GM21447 (cell line): ENCODE data around the gene TTL.

Experiments used
- ATAC-seq: cut with Tn5 transposase; IDR thresholded peaks from one replicate; pipeline ENCODE4 v1.9.1; 2021; ENCODE audit not compliant: unreplicated experiment

The TTL gene

GRCh38 chr2:112580084-112580483, 98.1 kb downstream of the TTL start:
- ATAC-seq, result no peak

DNA sequence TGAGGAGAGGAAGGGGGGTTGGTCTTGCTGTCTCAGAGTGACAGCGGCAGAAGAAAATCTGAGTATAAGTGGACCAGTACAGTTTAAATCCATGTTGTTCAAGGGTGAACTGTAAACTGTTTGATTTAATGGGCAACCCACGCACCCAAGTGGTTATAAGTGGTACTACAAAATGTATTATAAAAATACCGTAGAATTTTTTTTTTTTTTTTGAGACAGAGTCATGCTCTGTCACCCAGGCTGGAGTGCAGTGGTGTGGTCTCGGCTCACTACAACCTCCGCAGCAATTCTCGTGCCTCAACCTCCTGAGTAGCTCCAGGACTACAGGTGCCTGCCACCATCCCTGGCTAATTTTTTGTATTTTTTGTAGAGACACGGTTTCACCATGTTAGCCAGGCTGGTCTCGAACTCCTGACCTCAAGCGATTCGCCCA, 100.4 kb downstream of the TTL start:
- no peak for ATAC-seq

- no peak for ATAC-seq
These were observed 101.7 kb downstream of the TTL start for GRCh38 chr2:112583497-112584133.

DNA sequence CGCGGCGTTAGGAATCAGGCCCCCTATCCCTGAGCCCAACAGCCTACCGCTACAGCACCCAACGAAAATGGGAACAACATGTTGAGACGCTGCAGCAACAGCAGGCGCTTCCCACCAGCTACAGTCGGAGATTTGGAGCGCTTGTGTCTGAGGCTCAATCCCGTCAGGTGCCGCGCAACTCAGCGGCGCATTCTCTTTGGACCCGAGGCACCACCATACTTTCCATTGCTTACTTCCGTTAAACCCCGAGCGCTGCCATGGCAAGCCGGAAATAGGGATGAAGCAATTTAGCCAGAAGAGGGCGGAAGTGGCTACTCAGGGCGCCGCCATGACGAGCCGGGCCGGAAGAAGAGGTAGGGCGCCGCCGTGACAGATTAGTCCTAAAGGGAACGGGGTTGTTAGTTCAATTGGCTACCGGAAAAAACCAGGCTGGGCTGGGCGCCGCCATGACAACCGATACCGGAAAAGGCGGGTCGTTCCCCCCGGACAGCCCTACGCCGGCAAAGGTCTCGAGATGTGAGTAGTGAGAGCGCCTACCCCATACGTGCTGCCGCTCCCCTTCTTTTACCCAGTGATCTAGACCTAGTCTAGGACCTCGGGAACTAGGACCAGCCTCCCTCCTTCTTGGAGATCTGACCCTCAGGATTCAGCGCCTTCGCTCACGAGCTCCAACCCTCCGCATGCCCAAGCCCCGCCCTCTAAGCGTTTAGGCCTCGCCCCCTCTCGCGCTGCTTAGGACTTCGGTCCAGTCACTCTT, 102.4 kb downstream of the TTL start, which contains the start of gene CHCHD5:
CHCHD5 (plus strand) TSS at position 476 of the 757 bp plus-strand sequence; CDS start at position 515, 39 bp downstream.
- ATAC-seq, result peak; percentile 88

GRCh38 chr2:112584891-112585250, 102.9 kb downstream of the TTL start:
- ATAC-seq, result no peak

DNA sequence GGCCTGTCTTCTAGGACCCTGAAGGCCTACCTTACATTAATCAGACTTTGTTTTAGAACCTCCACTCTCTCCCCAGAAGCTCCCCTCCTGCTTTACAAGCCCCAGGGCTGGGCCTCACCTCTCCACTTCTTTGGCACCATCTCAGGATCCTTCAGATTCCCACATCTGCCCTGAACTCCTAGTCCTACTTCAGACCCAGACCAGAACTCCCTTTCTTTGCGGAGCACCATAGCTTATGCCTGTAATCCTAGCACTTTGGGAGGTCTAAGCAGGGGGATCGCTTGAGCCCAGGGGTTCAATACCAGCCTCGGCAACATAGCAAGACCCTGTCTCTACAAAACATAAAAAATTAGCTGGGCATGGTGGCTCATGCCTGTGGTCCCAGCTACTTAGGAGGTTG, 103.4 kb downstream of the TTL start:
- ATAC-seq, result no peak

- no peak for ATAC-seq
These were observed 104.0 kb downstream of the TTL start for GRCh38 chr2:112585873-112586464.

- ATAC-seq, result no peak
These were observed 106.7 kb downstream of the TTL start for GRCh38 chr2:112588611-112589045.
